GM12891 (cell line): ENCODE data around the gene SKA2.
A peak's percentile ranks its signal among the peaks of the same experiment; 100 is the strongest.

ENCODE experiments used
- POLR2A ChIP-seq: IDR thresholded peaks from 2 replicates; pipeline ENCODE4 v1.6.1; 2011; ENCODE audit warnings: low read depth, low read length, control low read depth
- POLR2AphosphoS5 ChIP-seq: IDR thresholded peaks from 2 replicates; pipeline ENCODE4 v1.6.1; 2011; ENCODE audit warnings: low read depth, low read length, control low read depth
- TAF1 ChIP-seq: IDR thresholded peaks from 2 replicates; pipeline ENCODE4 v1.6.1; 2011; ENCODE audit warnings: low read depth, low read length, control low read depth

DNA sequence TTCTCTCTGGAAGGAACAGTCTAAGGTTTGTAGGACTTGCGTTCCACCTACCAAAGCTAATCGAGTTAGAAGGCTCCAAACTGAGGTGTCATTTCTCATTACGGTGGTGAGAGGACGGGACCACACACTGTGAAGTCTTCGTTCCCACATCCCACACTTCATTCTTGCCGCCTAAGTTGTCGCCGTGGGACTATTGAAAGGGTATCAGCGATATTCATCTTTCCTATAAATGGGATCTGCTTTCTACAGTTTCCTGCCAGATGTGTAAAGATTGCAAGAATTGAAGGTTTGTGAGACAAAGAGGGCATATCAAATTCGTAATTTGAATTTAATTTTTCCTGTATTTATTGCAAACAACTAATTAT, 47.7 kb downstream of the SKA2 start:
- no peak; the same call in 1 of the 2 replicates for TF ChIP-seq TAF1
- TF ChIP-seq POLR2AphosphoS5, result no peak
- TF ChIP-seq POLR2A, result peak; percentile 12; the same call in 1 of the 2 replicates
